ENCODE data around the gene MRPL52.

GRCh38 chr14:22822016-22822570 lies 7.6 kb upstream of the MRPL52 start:
- TF ChIP-seq FOS (IDR thresholded peaks at IDR 0.05; ENCODE audit: borderline replicate concordance, insufficient read depth, low read length) (no peak), EZH2 (IDR thresholded peaks at IDR 0.05; ENCODE audit: borderline replicate concordance, low read depth, low read length, severe bottlenecking) (no peak), MYC (IDR thresholded peaks at IDR 0.05; ENCODE audit: low read depth, low read length) (no peak), CTCF (IDR thresholded peaks at IDR 0.05; ENCODE audit: extremely low read depth in 1 of 2, insufficient read depth in 1 of 2, low read depth in 1 of 2, low read length in 2 of 2) (no peak), JUN (IDR thresholded peaks at IDR 0.05; ENCODE audit: borderline replicate concordance, insufficient read depth, insufficient read length, low read depth) (no peak), POLR2A (IDR thresholded peaks at IDR 0.05; ENCODE audit: low read depth, low read length) (no peak), POLR2AphosphoS5 (IDR thresholded peaks at IDR 0.05; ENCODE audit: insufficient read depth, low read depth, low read length) (no peak), GATA2 (IDR thresholded peaks at IDR 0.05; ENCODE audit: insufficient read depth, insufficient read length, low read depth, low read length) (no peak)
